Measurements from ENCODE around the gene CHST2. TPM values are rescaled to one million over a fixed set of nuclear protein-coding genes. Genes with fewer than 3 reads are reported as not detected.

CHST2 gene
- total RNA-seq, 1 experiment from 2014 or later: 17.3 TPM

DNA sequence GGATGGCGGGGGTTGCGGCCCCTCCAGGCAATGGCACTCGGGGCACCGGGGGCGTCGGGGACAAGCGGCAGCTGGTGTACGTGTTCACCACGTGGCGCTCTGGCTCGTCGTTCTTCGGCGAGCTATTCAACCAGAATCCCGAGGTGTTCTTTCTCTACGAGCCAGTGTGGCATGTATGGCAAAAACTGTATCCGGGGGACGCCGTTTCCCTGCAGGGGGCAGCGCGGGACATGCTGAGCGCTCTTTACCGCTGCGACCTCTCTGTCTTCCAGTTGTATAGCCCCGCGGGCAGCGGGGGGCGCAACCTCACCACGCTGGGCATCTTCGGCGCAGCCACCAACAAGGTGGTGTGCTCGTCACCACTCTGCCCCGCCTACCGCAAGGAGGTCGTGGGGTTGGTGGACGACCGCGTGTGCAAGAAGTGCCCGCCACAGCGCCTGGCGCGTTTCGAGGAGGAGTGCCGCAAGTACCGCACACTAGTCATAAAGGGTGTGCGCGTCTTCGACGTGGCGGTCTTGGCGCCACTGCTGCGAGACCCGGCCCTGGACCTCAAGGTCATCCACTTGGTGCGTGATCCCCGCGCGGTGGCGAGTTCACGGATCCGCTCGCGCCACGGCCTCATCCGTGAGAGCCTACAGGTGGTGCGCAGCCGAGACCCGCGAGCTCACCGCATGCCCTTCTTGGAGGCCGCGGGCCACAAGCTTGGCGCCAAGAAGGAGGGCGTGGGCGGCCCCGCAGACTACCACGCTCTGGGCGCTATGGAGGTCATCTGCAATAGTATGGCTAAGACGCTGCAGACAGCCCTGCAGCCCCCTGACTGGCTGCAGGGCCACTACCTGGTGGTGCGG lies 1.9 kb downstream of the CHST2 start (continued):
- TF ChIP-seq, protein P1, sequence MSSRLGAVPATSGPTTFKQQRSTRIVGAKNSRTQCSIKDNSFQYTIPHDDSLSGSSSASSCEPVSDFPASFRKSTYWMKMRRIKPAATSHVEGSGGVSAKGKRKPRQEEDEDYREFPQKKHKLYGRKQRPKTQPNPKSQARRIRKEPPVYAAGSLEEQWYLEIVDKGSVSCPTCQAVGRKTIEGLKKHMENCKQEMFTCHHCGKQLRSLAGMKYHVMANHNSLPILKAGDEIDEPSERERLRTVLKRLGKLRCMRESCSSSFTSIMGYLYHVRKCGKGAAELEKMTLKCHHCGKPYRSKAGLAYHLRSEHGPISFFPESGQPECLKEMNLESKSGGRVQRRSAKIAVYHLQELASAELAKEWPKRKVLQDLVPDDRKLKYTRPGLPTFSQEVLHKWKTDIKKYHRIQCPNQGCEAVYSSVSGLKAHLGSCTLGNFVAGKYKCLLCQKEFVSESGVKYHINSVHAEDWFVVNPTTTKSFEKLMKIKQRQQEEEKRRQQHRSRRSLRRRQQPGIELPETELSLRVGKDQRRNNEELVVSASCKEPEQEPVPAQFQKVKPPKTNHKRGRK (CRISPR knock-in tag; IDR thresholded peaks at IDR 0.05; ENCODE audit: borderline replicate concordance): no peak
- no peak; the same call in none of the 2 replicates for TF ChIP-seq NFYB (CRISPR knock-in tag; conservative IDR thresholded peaks at IDR 0.05; ENCODE audit: low read depth)

DNA sequence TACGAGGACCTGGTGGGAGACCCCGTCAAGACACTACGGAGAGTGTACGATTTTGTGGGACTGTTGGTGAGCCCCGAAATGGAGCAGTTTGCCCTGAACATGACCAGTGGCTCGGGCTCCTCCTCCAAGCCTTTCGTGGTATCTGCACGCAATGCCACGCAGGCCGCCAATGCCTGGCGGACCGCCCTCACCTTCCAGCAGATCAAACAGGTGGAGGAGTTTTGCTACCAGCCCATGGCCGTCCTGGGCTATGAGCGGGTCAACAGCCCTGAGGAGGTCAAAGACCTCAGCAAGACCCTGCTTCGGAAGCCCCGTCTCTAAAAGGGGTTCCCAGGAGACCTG lies 2.5 kb downstream of the CHST2 start:
- ChIA-PET CTCF (no interaction called here), POLR2A (no interaction called here)
- Mint-ChIP-seq H3K27me3 (ENCODE audit: low read depth) (peaks cover 22% of the 10 kb centered on the region), H3K9me3 (no peaks in the 10 kb centered on the region), H3K4me3 (0 out of 2 replicates have a peak overlapping the region, but pooled peaks have one; percentile 65), H3K36me3 (peaks cover 4% of the 10 kb centered on the region), H3K27ac (no peak overlapping the region), H3K4me1 (peaks cover 32% of the 10 kb centered on the region)
- DNase-seq (ENCODE audit: low spot score) (no peak), ATAC-seq (no peak)
- no peak for TF ChIP-seq ZNF263 (CRISPR knock-in tag; IDR thresholded peaks at IDR 0.05; ENCODE audit: low read depth)
- TF ChIP-seq, protein P1 (CRISPR knock-in tag; IDR thresholded peaks at IDR 0.05; ENCODE audit: borderline replicate concordance): no peak
- TF ChIP-seq NFATC4 (CRISPR knock-in tag; IDR thresholded peaks at IDR 0.05): no peak
- TF ChIP-seq, protein P2, sequence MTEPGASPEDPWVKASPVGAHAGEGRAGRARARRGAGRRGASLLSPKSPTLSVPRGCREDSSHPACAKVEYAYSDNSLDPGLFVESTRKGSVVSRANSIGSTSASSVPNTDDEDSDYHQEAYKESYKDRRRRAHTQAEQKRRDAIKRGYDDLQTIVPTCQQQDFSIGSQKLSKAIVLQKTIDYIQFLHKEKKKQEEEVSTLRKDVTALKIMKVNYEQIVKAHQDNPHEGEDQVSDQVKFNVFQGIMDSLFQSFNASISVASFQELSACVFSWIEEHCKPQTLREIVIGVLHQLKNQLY (CRISPR knock-in tag; IDR thresholded peaks at IDR 0.05): no peak
- TF ChIP-seq NR3C1 (CRISPR knock-in tag; conservative IDR thresholded peaks at IDR 0.05; ENCODE audit: low read depth): no peak
- TF ChIP-seq TEAD4 (CRISPR knock-in tag; IDR thresholded peaks at IDR 0.05): no peak
- no peak for TF ChIP-seq ZNF219 (CRISPR knock-in tag; IDR thresholded peaks at IDR 0.05; ENCODE audit: borderline replicate concordance)
- no peak for TF ChIP-seq FOXP1 (CRISPR knock-in tag; IDR thresholded peaks at IDR 0.05; ENCODE audit: borderline replicate concordance)

DNA sequence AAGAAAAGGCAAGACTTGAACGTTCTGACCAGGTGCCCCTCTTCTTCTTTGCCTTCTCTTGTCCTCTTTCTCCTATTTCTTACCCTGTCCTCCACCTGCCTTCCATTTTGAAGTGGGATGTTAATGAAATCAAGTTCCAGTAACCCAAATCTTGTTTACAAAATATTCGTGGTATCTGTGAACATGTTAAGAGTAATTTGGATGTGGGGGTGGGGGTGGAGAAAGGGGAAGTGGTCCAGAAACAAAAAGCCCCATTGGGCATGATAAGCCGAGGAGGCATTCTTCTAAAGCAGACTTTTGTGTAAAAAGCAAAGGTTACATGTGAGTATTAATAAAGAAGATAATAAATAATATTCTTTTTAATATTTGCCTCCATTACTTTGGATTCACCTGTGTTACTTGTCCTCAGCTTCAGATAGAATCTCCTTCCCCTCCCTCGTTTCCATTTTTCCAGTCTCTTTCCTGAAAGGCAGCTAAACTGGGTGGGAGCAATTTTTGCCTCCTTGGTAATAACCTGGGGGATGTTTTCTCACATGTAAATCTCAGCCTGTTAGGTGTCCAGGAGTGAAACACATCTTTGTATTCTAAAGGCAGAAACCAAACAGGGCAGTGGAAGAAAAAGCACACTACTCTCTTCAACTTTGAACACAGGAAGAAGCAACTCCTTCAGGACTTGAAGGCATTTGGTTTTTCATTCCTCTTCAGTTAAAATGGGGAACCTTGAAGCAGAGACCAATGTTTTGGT lies 3.2 kb downstream of the CHST2 start:
- no peak for DNase-seq (ENCODE audit: low spot score)
- H3K27me3 Mint-ChIP-seq (ENCODE audit: low read depth): peaks cover 18% of the 10 kb centered on the region
- ChIA-PET CTCF (interaction anchor here (1.0 kb wide), 1 partner anchor 311 kb away, joined by 4 read pairs; no protein-coding TSS in a partner anchor), POLR2A (interaction anchor here (0.6 kb wide), 1 partner anchor 124 kb away, joined by 4 read pairs; no protein-coding TSS in a partner anchor)
- peaks cover 27% of the 10 kb centered on the region for H3K4me1 Mint-ChIP-seq
- H3K9me3 Mint-ChIP-seq: no peaks in the 10 kb centered on the region
- no peak overlapping the region for H3K27ac Mint-ChIP-seq
- no peak overlapping the region for H3K4me3 Mint-ChIP-seq
- ATAC-seq: no peak
- peaks cover 4% of the 10 kb centered on the region for H3K36me3 Mint-ChIP-seq
- TF ChIP-seq, protein P3, sequence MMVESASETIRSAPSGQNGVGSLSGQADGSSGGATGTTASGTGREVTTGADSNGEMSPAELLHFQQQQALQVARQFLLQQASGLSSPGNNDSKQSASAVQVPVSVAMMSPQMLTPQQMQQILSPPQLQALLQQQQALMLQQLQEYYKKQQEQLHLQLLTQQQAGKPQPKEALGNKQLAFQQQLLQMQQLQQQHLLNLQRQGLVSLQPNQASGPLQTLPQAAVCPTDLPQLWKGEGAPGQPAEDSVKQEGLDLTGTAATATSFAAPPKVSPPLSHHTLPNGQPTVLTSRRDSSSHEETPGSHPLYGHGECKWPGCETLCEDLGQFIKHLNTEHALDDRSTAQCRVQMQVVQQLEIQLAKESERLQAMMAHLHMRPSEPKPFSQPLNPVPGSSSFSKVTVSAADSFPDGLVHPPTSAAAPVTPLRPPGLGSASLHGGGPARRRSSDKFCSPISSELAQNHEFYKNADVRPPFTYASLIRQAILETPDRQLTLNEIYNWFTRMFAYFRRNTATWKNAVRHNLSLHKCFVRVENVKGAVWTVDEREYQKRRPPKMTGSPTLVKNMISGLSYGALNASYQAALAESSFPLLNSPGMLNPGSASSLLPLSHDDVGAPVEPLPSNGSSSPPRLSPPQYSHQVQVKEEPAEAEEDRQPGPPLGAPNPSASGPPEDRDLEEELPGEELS (CRISPR knock-in tag; IDR thresholded peaks at IDR 0.05): no peak
- TF ChIP-seq SP1 (CRISPR knock-in tag; conservative IDR thresholded peaks at IDR 0.05): no peak
- TF ChIP-seq, protein P4, sequence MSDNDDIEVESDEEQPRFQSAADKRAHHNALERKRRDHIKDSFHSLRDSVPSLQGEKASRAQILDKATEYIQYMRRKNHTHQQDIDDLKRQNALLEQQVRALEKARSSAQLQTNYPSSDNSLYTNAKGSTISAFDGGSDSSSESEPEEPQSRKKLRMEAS (CRISPR knock-in tag; IDR thresholded peaks at IDR 0.05): no peak
- no peak for TF ChIP-seq ZNF121 (CRISPR knock-in tag; IDR thresholded peaks at IDR 0.05)
- no peak for TF ChIP-seq PRRX2 (CRISPR knock-in tag; IDR thresholded peaks at IDR 0.05)
- TF ChIP-seq, protein P5, sequence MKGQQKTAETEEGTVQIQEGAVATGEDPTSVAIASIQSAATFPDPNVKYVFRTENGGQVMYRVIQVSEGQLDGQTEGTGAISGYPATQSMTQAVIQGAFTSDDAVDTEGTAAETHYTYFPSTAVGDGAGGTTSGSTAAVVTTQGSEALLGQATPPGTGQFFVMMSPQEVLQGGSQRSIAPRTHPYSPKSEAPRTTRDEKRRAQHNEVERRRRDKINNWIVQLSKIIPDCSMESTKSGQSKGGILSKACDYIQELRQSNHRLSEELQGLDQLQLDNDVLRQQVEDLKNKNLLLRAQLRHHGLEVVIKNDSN (CRISPR knock-in tag; IDR thresholded peaks at IDR 0.05): no peak
- no peak for TF ChIP-seq ZNF317 (CRISPR knock-in tag; IDR thresholded peaks at IDR 0.05; ENCODE audit: borderline replicate concordance, low read depth)
- TF ChIP-seq, protein P6, sequence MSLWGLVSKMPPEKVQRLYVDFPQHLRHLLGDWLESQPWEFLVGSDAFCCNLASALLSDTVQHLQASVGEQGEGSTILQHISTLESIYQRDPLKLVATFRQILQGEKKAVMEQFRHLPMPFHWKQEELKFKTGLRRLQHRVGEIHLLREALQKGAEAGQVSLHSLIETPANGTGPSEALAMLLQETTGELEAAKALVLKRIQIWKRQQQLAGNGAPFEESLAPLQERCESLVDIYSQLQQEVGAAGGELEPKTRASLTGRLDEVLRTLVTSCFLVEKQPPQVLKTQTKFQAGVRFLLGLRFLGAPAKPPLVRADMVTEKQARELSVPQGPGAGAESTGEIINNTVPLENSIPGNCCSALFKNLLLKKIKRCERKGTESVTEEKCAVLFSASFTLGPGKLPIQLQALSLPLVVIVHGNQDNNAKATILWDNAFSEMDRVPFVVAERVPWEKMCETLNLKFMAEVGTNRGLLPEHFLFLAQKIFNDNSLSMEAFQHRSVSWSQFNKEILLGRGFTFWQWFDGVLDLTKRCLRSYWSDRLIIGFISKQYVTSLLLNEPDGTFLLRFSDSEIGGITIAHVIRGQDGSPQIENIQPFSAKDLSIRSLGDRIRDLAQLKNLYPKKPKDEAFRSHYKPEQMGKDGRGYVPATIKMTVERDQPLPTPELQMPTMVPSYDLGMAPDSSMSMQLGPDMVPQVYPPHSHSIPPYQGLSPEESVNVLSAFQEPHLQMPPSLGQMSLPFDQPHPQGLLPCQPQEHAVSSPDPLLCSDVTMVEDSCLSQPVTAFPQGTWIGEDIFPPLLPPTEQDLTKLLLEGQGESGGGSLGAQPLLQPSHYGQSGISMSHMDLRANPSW (CRISPR knock-in tag; conservative IDR thresholded peaks at IDR 0.05; ENCODE audit: low read depth): no peak
- TF ChIP-seq TCF7 (CRISPR knock-in tag; IDR thresholded peaks at IDR 0.05; ENCODE audit: low read depth): no peak
- TF ChIP-seq RELA (CRISPR knock-in tag; IDR thresholded peaks at IDR 0.05; ENCODE audit: borderline replicate concordance): no peak
- no peak for TF ChIP-seq GTF2I (CRISPR knock-in tag; conservative IDR thresholded peaks at IDR 0.05)
- no peak for TF ChIP-seq NFE2L1 (CRISPR knock-in tag; IDR thresholded peaks at IDR 0.05)

Data from WTC11 (cell line).